Measurements from ENCODE around the gene LGALS7B. TPM values are rescaled to one million over a fixed set of nuclear protein-coding genes. Genes with fewer than 3 reads are reported as not detected.
"Not testable (repeated sequence)": the region's sequence is repeated elsewhere in the genome, so short reads cannot be mapped to it uniquely, and the experiment has no call there.

LGALS7B gene
- total and polyA plus RNA-seq, 2 of the 4 experiments (the other 2 are of a cell fraction), result not detected

DNA sequence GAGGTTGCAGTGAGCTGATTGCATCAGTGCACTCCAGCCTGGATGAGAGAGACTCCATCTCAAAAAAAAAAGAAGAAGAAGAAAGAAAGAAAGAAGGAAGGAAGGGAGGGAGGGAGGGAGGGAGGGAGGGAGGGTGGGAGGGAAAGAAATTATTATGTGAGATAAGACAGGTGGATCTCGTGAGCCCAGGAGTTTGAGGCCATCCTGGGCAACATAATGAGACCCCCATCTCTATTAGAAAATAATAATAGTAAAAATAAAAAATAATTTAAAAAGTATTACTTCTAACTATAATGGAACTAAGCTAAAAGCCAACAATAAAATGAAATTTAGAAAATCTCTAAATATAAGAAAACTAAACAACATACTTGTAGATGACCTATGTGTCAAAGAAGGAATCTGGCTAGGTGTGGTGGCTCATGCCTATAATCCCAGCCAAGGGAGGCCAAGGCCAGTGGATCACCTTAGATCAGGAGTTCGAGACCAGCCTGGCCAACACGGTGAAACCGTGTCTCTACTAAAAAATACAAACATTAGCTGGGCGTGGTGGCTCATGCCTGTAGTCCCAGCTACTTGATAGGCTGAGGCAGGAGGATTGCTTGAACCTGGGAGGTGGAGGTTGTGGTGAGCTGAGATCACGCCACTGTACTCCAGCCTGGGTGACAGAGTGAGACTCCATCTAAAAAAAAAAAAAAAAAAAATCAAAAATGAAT lies 28.0 kb upstream of the LGALS7B start:
- H3K9ac ChIP-seq (ENCODE audit: low read depth, low read length); POLR2A ChIA-PET (ENCODE audit: unreplicated experiment); H3K4me1 ChIP-seq (ENCODE audit: control insufficient read depth, insufficient read depth, low read length); H3K36me3 ChIP-seq (ENCODE audit: control insufficient read depth, insufficient read depth, low read length); H2BK20ac ChIP-seq (ENCODE audit: low read depth, low read length); H4K5ac ChIP-seq (ENCODE audit: low read depth, low read length); H2AK5ac ChIP-seq (ENCODE audit: low read depth, low read length); H4K8ac ChIP-seq (ENCODE audit: low read depth in 2 of 2, low read length in 2 of 2); H4K91ac ChIP-seq (ENCODE audit: insufficient read depth, low read depth, low read length); ATAC-seq (ENCODE audit: low read depth); H2AK9ac ChIP-seq (replicated peaks; ENCODE audit: low read depth, low read length, poor library complexity); DNase-seq; in situ Hi-C loops (cut with MboI; ENCODE audit: low sequenced_read_pairs); H3K9me1 ChIP-seq (ENCODE audit: insufficient read depth, low read length); H3K27ac ChIP-seq (ENCODE audit: insufficient read depth, low read length); H3K14ac ChIP-seq (replicated peaks; ENCODE audit: low read depth, low read length); H3K27me3 ChIP-seq (ENCODE audit: control insufficient read depth, insufficient read depth, low read length); H3K23ac ChIP-seq (ENCODE audit: low read depth, low read length); H2BK15ac ChIP-seq (ENCODE audit: low read depth, low read length); BruUV-seq (replicated peaks); H3K4me2 ChIP-seq (ENCODE audit: low read depth, low read length); H2BK5ac ChIP-seq (ENCODE audit: low read depth, low read length, poor library complexity, severe bottlenecking); H2AFZ ChIP-seq (replicated peaks; ENCODE audit: low read length, poor library complexity); H3K18ac ChIP-seq (ENCODE audit: low read depth, low read length); H2BK120ac ChIP-seq (ENCODE audit: low read depth, low read length); H3K9me3 ChIP-seq (ENCODE audit: control insufficient read depth, insufficient read depth, low read length); H4K20me1 ChIP-seq (ENCODE audit: insufficient read depth, low read length); H3K4ac ChIP-seq (ENCODE audit: low read depth, low read length); intact Hi-C loops (cut with micrococcal nuclease); H3K4me3 ChIP-seq (ENCODE audit: insufficient read depth, low read depth, low read length); dilution Hi-C loops (cut with HindIII; ENCODE audit: low sequenced_read_pairs, unreplicated experiment); H3K56ac ChIP-seq (ENCODE audit: extremely low read depth, insufficient read depth, low read length); H3K79me1 ChIP-seq (ENCODE audit: low read depth in 1 of 2, low read length in 2 of 2): not testable (repeated sequence)
- WGBS, 2 experiments (ENCODE audit: extremely low coverage in 2 of 2, insufficient read length in 1 of 2), result no CpG with 5 or more reads among the region's 6 CpGs
- CTCF ChIA-PET, result interaction anchor here (0.6 to 1.0 kb wide), 3 partner anchors 9 to 195 kb away, joined by 3 to 8 read pairs (median 6); no protein-coding TSS in a partner anchor

DNA sequence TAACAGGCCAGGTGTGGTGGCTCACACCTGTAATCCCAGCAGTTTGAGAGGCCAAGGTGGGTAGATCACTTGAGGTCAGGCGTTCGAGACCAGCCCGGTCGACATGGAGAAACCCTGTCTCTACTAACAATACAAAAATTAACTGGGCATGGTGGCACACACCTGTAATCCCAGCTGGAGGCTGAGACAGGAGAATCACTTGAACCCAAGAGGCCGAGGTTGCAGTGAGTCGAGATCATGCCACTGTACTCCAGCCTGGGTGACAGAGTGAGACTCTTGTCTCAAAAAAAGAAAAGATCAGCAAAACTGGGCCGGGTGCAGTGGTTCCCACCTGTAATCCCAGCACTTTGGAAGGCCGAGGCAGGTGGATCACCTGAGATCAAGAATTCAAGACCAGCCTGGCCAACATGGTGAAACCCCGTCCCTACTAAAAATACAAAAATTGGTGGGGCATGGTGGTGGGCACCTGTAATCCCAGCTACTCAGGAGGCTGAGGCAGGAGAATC lies 27.1 kb upstream of the LGALS7B start:
- H3K4ac ChIP-seq (ENCODE audit: low read depth, low read length); H4K91ac ChIP-seq (ENCODE audit: insufficient read depth, low read depth, low read length); H3K23ac ChIP-seq (ENCODE audit: low read depth, low read length); H2AK9ac ChIP-seq (replicated peaks; ENCODE audit: low read depth, low read length, poor library complexity); in situ Hi-C loops (cut with MboI; ENCODE audit: low sequenced_read_pairs); H3K27me3 ChIP-seq (ENCODE audit: control insufficient read depth, insufficient read depth, low read length); H3K4me3 ChIP-seq (ENCODE audit: insufficient read depth, low read depth, low read length); H3K9me3 ChIP-seq (ENCODE audit: control insufficient read depth, insufficient read depth, low read length); H3K14ac ChIP-seq (replicated peaks; ENCODE audit: low read depth, low read length); H2AK5ac ChIP-seq (ENCODE audit: low read depth, low read length); H3K18ac ChIP-seq (ENCODE audit: low read depth, low read length); H2AFZ ChIP-seq (replicated peaks; ENCODE audit: low read length, poor library complexity); H2BK20ac ChIP-seq (ENCODE audit: low read depth, low read length); H3K79me1 ChIP-seq (ENCODE audit: low read depth in 1 of 2, low read length in 2 of 2); H4K8ac ChIP-seq (ENCODE audit: low read depth in 2 of 2, low read length in 2 of 2); dilution Hi-C loops (cut with HindIII; ENCODE audit: low sequenced_read_pairs, unreplicated experiment); POLR2A ChIA-PET (ENCODE audit: unreplicated experiment); BruUV-seq (replicated peaks); H3K4me2 ChIP-seq (ENCODE audit: low read depth, low read length); H3K9ac ChIP-seq (ENCODE audit: low read depth, low read length); H3K36me3 ChIP-seq (ENCODE audit: control insufficient read depth, insufficient read depth, low read length); H4K5ac ChIP-seq (ENCODE audit: low read depth, low read length); H3K56ac ChIP-seq (ENCODE audit: extremely low read depth, insufficient read depth, low read length); H3K4me1 ChIP-seq (ENCODE audit: control insufficient read depth, insufficient read depth, low read length); H2BK120ac ChIP-seq (ENCODE audit: low read depth, low read length); H3K9me1 ChIP-seq (ENCODE audit: insufficient read depth, low read length); intact Hi-C loops (cut with micrococcal nuclease); H3K27ac ChIP-seq (ENCODE audit: insufficient read depth, low read length); DNase-seq; H2BK5ac ChIP-seq (ENCODE audit: low read depth, low read length, poor library complexity, severe bottlenecking); H2BK15ac ChIP-seq (ENCODE audit: low read depth, low read length); H4K20me1 ChIP-seq (ENCODE audit: insufficient read depth, low read length); ATAC-seq (ENCODE audit: low read depth): not testable (repeated sequence)
- CTCF ChIA-PET, result interaction anchor here (0.6 to 1.0 kb wide), 3 partner anchors 8 to 194 kb away, joined by 3 to 8 read pairs (median 6); no protein-coding TSS in a partner anchor
- WGBS, 2 experiments (ENCODE audit: extremely low coverage in 2 of 2, insufficient read length in 1 of 2), result 74% methylated on average over 2 of the region's 9 CpGs; no CpG with 5 or more reads in 1 of the 2 experiments
